KMS-11 (cell line): ENCODE measurements around the gene RAP1B.

ENCODE experiments used
- H2AFZ ChIP-seq: fragments of 200-600 bp; sonication (generic); 2 replicates; pipeline ENCODE4 v1.6.1; 2016; ENCODE audit warnings: antibody characterized with exemption, mixed run types, low read depth
- H3K27ac ChIP-seq: fragments of 200-600 bp; sonication (generic); 2 replicates; pipeline ENCODE4 v1.6.1; 2016; ENCODE audit warnings: mild to moderate bottlenecking, mixed run types
- H3K27me3 ChIP-seq: fragments of 200-600 bp; sonication (generic); 2 replicates; pipeline ENCODE4 v1.6.1; 2017; ENCODE audit warnings: mild to moderate bottlenecking, low read depth, mixed run types, moderate library complexity; ENCODE audit not compliant: insufficient read depth
- H3K36me3 ChIP-seq: fragments of 200-600 bp; sonication (generic); 2 replicates; pipeline ENCODE4 v1.6.1; 2017; ENCODE audit warnings: mild to moderate bottlenecking, mixed run types; ENCODE audit not compliant: insufficient read depth
- H3K4me1 ChIP-seq: fragments of 200-600 bp; sonication (generic); 2 replicates; pipeline ENCODE4 v1.6.1; 2016; ENCODE audit warnings: mild to moderate bottlenecking, low read depth, mixed run types; ENCODE audit not compliant: poor library complexity, severe bottlenecking
- H3K4me2 ChIP-seq: fragments of 200-600 bp; sonication (generic); 2 replicates; pipeline ENCODE4 v1.7.0; 2016; ENCODE audit warnings: mild to moderate bottlenecking, mixed run types
- H3K4me3 ChIP-seq: fragments of 200-600 bp; sonication (generic); IDR thresholded peaks from 2 replicates; pipeline ENCODE4 v1.6.1; 2017; ENCODE audit warnings: low read depth, low read length, mixed read lengths; ENCODE audit not compliant: insufficient read depth
- H3K79me2 ChIP-seq: fragments of 200-600 bp; sonication (generic); 2 replicates; pipeline ENCODE4 v1.6.1; 2016; ENCODE audit warnings: low read depth, mixed run types; ENCODE audit not compliant: insufficient read depth
- H3K9ac ChIP-seq: fragments of 200-600 bp; sonication (generic); 2 replicates; pipeline ENCODE4 v1.6.1; 2016; ENCODE audit warnings: mild to moderate bottlenecking, mixed run types
- H4K20me1 ChIP-seq: fragments of 200-600 bp; sonication (generic); 2 replicates; pipeline ENCODE4 v1.6.1; 2016; ENCODE audit warnings: mild to moderate bottlenecking, mixed run types; ENCODE audit not compliant: insufficient read depth
- CTCF ChIP-seq: fragments of 200-600 bp; sonication (generic); conservative IDR thresholded peaks from 2 replicates; pipeline ENCODE4 v1.6.1; 2017; ENCODE audit warnings: low read depth, mild to moderate bottlenecking, antibody characterized with exemption, low read length, moderate library complexity, mixed read lengths

Gene RAP1B

GRCh38 chr12:68601767-68602166 is 8.9 kb upstream of the RAP1B start:
- no peaks in the 10 kb centered on the region for H3K4me1 ChIP-seq
- H3K4me2 ChIP-seq: no peak overlapping the region
- no peaks in the 10 kb centered on the region for H4K20me1 ChIP-seq
- no peak overlapping the region for H3K9ac ChIP-seq
- no peak for TF ChIP-seq CTCF
- H3K27ac ChIP-seq: no peak overlapping the region
- H3K4me3 ChIP-seq: no peak overlapping the region
- no peak overlapping the region for H2AFZ ChIP-seq
- H3K79me2 ChIP-seq: no peaks in the 10 kb centered on the region
- no peaks in the 10 kb centered on the region for H3K27me3 ChIP-seq
- no peaks in the 10 kb centered on the region for H3K36me3 ChIP-seq

DNA sequence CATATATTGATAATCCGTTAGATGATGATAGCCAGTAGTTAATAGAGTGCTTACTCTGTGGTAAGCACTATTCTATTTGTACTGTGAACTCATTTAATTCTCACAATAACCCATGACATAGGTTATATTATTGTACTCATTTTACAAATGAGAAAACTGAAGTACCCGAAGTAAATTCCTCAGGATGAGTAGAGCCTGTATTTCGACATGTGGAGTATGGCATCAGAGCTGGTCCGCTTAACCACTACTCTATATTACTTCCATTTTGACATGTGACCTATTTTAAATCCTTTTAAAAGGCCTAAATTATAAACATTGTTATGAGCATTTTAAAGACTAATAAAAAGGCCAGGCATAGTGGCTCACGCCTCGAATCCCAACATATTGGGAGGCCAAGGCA is 8.0 kb upstream of the RAP1B start:
- no peaks in the 10 kb centered on the region for H3K4me1 ChIP-seq
- no peaks in the 10 kb centered on the region for H4K20me1 ChIP-seq
- H3K4me3 ChIP-seq: no peak overlapping the region
- no peak overlapping the region for H3K4me2 ChIP-seq
- H3K27ac ChIP-seq: no peak overlapping the region
- H2AFZ ChIP-seq: no peak overlapping the region
- no peaks in the 10 kb centered on the region for H3K36me3 ChIP-seq
- no peaks in the 10 kb centered on the region for H3K27me3 ChIP-seq
- H3K9ac ChIP-seq: no peak overlapping the region
- H3K79me2 ChIP-seq: no peaks in the 10 kb centered on the region
- TF ChIP-seq CTCF: no peak

GRCh38 chr12:68608191-68608590 is 2.5 kb upstream of the RAP1B start:
- Histone ChIP-seq H3K4me2 (no peak overlapping the region), H3K27me3 (no peaks in the 10 kb centered on the region), H3K4me1 (peaks cover 20% of the 10 kb centered on the region), H3K36me3 (no peaks in the 10 kb centered on the region), H3K79me2 (peaks cover 19% of the 10 kb centered on the region), H4K20me1 (peaks cover 16% of the 10 kb centered on the region), H3K27ac (no peak overlapping the region), H2AFZ (no peak overlapping the region), H3K9ac (no peak overlapping the region), H3K4me3 (no peak overlapping the region)
- no peak for TF ChIP-seq CTCF

DNA sequence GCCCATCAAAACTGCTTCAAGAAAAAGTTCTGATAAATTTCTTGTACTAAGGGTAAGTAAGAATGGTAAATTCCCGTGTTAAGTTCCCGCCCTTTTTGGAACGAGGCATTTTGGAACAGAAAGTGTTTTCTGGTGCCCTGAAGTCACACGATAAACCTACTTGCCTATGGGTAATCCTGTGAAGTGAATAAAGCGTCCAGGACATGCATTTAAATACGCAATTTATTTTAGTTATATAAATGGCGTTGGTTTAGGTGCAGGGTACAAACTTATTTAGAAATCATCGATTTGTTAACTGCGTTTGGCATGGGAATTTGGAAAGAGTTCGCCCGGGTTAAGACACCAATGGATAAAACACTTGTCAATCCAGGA is 715 bp upstream of the RAP1B start:
- Histone ChIP-seq H4K20me1 (peaks cover 34% of the 10 kb centered on the region), H3K9ac (peak overlapping the region; percentile 87), H3K4me1 (peaks cover 38% of the 10 kb centered on the region), H3K79me2 (peaks cover 37% of the 10 kb centered on the region), H3K27me3 (no peaks in the 10 kb centered on the region), H3K27ac (peak overlapping the region; percentile 92), H3K4me3 (no peak overlapping the region), H3K4me2 (peak overlapping the region; percentile 53), H3K36me3 (no peaks in the 10 kb centered on the region), H2AFZ (peak overlapping the region; percentile 91)
- TF ChIP-seq CTCF: no peak
